Inflammatory macrophage treated with lipopolysaccharide for 4 hours (primary cell): ENCODE data around the gene SLC22A4.

Source experiments
- DNase-seq: peaks from one replicate; pipeline ENCODE4 v3.0.0-alpha.2; 2020

The SLC22A4 gene

DNA sequence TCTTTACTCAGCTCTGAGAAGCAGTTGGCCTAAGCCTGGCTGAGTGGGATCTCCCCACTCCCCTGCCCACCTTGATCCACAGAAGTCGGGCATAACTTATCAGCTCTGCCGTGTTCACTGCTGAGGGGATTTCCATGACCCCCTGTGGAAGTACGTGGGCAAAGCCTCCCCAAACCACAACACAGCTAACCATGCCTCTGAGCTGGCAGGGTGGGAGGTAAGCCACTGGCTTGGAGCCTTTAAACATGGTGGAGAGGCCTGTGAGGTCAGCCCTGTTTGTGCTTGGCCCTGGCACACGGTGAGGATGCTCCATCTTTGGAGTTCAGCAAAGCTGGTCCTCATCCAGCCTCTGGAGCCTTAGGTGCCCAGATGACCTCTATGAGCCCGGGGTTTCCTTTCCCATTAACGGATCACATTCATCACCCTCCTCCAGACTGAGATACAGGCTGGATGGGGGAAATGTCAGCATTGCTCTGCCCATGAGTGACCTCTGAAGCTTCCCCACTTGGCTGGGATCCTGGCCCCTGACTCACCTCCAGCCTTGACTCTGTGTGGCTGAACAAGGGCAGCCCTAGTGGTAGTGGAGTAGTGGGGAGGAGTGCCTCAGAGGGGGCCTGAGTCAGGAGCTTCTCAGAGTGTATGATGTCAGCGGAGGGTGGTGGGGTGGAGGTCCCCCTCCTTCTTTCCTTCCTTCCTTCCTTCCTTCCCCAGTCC is 30.5 kb upstream of the SLC22A4 start:
- DNase-seq = peak; percentile 44

DNA sequence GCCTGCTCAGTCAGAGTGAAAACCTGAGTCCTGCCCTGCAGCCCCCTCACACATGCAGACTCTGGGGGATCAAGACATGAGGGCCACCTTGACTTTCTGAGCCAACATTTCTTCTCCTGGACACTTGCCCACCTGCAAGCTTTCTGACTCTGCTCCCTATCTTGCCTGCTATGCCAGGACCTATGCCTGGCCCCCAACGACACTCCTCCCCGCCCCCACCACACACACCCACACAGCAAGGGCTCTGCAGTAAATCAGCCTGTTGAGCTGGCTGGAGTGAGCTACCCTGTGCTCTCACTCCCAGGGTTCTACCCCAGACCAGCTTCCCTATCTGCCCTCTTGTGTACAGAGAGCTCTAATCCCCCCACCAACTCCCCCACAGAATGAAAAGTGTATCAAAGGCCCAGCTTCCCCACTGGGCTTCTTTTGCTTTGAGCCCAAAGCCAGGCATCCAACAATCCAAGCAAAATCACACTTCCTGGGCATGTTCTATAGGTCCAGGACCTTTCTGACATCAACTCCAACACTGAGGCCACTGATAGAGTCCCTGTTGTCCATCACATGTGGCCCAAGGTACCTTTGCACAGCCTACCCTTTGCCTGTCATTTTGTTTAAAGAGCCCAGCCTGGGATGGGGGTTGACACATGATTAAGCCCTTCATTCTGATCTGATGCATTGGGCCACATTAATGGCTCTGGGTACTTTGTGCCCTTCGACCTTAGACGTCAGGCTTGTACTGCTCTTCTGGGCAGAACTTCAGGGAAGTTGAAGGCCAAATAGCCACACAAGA is 29.5 kb upstream of the SLC22A4 start:
- no peak for DNase-seq

DNA sequence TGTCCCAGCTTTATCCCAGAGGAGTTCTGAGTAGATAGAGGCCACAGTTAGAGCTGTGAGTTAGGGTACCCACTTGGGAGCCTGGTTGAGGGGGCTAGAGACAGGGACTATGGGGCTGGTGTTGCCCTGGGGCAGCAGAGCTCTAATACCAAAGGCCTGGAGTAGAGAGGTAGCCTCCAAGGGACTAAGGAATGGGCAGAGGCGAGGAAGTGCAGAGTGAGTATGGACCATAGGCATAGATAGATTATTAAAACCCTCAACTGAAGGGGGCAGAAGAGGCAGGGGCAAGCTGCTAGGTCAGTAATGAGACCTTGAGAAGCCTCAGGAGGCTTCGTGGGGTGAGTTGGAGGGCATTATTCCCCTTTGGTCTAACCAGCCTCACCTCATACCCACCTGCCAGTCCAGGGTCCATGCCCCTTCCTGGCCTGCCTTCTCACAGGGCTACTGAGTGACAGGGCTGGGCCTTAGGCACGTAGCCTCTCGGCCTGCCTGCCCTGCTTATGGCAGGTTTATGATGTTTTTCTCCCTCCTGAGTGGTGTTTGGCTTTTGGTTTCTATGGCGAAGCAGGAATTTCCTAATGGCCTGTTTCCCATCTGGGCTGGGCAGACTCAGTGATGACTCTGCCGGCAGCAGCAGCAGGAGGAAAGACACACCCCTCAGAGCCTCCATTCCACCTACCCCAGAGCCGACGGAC is 28.7 kb upstream of the SLC22A4 start:
- peak; percentile 50 for DNase-seq

DNA sequence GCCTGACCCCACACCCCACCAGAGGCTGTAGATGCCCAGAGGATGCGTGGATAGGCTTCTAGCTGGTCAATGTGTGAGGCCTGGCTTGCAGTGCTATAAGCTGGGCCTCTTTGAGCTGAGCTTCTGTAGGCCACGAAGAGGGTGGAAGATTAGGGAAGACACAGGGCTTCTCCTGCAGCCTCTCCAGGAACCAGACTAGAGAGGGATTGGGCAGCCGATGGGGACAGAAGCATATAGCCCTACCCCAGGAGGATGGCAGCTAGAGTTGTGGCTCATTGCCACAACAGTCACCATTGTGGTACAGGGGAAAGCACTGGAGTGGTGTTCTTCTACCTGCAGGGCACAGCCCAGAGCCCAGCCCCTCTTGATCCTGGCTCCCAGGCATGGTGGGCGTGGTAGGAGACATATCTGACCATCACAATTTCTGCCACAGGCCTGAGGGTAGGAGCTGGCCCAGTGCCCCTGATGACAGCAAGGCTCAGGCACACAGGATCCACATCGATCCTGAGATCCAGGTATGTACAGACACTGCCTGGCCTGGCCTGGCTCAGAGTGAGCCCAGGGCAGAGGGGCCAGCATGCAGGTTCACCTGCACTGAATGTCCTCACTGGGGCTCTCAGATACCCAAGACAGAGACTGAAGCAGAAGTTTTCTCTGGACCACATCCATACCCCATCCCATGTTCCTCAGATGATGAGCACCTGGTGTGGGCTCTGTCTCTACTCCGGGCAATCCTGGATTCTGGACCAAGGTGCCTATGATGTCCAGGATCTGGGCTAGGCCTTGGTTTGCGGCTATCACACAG is 28.0 kb upstream of the SLC22A4 start:
- DNase-seq = no peak

DNA sequence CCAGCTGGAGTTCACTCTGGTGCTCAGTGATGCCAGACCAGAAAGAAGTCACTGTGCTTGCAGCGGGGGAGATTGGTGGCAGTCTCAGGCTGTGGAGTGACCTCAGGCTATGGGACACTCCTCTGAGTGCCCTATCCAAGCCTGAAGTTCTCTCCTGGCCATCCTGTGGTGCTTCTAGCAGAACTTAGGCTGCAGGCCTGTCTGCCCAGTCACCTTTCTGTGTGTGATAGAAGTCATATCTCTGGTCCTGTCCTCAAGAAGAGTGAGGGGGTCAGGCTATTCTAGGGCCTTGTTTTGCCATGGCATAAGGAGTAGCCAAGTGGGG is 27.4 kb upstream of the SLC22A4 start:
- no peak for DNase-seq

DNA sequence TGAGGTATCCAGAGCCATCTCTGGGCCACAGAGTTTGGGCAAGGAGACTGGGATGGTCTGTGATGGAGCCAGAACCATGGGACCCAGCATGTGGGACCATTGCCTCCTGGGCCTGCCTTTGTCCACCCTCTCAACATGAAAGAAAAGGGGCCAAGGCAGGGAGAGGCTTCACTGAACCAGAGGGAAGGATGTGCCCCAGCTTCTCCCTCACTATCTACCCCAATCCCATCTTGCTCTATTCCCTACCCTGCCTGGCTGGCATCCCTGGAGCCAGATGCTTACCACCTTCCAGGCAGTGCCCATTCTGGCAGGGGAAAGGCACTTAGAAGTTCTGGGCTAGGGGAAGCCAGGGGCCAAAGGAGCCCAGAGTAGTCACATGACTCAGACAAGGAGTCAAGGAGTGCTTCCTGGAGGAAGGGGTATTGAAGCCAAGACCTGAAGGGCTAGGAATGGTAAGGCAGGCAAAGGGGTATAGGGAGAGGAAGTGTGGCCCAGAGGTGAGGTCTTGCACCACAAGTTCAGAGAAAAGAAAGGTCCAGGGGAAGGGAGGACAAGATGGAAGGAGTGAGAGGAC is 26.9 kb upstream of the SLC22A4 start:
- DNase-seq = no peak

DNA sequence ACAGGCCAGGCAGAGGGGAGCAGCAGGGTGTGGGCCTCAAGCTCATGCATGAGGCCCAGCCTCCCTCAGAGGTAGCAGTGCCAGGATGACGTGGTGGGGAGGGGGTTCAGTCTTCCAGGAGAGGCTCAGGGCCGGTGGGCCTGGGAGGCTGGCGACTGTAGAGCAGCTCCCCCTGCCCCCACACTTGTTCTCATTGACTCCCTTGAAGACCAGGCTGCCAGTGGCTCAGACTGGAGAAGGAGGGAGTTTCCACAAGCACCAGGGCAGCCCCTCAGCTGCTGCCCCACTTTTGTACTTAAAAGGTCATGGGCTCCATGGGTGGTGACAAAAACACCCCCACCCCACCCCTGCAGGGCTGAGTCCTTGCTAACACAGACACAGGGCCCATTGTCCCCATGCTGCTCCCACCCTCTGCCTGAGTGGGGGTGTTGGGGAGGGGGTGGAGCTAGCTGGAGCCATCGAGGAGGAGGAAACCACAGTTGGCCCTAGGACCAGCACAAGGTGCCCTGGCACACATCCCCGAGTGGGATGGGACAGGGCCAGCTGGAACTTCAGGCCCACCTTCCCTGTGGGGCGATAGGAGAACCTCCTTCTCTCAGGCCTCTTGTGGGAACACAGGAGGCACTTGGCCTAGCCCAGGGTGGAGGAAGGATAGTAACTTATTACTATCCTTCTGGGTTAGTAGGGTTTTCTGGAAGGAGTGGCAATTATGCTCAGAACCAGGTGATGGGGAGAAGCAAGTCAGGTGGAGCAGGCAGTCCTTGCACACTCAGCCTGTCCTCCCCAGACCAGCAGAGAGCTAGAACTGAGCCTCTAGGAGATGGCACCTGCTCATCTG is 26.0 kb upstream of the SLC22A4 start:
- no peak for DNase-seq

DNA sequence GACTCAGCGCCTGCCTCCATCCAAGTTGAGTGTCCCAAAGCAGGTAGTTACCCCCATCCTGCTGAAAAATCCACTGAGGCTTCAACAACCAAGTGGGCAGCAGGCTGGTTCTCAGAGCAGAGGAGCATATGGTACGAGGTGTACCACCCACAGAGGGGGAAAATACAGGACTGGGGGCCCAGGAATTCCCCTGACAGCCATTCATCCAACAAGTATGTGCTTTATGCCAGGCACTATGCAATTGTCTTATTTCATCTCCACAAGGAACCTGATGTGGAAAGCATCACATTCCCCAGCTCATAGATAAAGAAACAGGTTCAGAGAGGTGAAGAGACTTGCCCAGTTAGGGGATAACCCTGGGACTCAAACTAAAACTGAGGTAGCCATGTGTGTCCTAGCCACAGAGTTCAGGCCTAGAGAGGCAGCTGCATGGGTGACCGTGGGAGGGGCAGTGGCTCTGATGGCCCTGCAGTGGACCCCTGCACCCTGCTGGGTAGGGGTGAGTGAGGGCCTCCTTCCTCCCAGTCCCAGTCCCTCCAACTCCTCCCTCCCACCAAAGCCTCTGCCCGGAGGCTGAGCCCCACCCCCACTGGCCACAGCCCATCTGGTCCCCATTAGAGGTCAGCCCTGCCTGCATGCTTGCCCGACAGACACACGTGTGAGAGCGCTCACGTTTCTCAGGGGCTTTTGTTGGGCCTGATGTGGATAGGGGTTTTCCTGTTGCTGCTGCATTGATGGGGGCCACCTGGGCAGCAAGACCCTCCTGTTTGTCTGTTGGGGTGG is 25.2 kb upstream of the SLC22A4 start:
- no peak for DNase-seq

DNA sequence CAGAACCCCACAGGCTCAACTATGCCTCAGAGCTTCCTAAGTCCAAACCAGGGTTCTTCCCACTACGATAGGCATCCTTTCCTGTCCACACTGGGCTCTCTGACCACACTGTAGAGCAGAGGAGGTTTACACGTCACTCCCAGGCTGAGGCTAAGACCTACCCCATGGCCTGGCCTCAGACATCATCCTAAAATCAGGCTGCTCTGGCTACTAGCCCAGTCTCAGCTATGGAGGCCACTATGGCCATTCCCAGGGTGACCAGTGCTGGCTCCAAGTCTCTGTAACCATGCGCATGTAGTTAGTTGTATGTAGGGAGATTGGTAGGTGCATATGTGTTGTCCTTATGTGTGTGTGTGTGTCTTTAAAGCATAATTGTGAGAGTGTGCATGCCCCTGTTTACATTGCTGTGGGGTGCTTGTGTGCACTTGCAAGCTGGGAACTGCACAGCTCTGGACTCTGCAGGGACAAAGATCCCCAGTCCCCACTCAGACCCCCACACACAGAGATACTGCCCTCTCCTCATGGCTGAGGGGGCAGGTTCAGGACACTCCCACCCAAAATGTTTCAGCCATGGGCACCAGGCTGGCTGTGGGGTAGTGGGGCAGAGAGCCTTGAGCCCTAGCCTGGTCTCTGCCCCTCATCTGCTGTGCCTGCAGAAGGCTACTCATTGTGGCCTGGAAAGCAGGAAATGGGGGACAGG is 24.4 kb upstream of the SLC22A4 start:
- DNase-seq = no peak

DNA sequence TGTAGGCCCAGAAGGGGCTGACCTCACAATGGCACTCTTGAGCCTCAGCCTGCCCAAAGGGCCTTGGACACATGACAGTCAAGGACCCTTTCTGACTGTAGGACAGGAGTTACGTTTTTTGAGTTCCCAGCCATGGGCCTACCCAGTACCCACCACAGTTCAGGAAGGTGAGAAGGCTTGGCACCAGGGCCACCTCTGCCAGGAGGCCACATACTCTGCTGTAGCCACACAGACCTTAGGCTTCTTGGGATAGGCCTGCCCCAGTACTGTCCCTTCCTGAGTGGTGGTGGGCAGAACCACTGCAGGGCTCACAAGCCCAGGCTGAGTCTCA is 23.9 kb upstream of the SLC22A4 start:
- no peak for DNase-seq

DNA sequence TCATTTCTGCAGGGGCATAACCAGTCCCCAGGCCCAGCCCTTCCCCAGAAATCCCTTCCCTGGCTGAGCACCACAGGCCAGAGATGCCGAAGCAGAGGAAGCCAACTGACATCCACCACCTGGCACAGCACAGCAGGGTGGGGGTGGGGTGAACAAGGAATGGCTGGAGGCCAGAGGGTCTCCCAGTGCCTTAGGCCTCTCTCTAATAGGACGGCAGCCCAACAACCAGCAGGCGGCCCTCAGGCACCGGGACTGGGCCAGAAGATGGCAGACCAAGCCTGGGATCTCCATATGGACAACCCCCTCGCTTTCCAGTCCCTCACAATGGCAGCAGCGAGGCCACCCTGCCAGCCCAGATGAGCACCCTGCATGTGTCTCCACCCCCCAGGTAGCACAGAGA is 23.5 kb upstream of the SLC22A4 start:
- no peak for DNase-seq

DNA sequence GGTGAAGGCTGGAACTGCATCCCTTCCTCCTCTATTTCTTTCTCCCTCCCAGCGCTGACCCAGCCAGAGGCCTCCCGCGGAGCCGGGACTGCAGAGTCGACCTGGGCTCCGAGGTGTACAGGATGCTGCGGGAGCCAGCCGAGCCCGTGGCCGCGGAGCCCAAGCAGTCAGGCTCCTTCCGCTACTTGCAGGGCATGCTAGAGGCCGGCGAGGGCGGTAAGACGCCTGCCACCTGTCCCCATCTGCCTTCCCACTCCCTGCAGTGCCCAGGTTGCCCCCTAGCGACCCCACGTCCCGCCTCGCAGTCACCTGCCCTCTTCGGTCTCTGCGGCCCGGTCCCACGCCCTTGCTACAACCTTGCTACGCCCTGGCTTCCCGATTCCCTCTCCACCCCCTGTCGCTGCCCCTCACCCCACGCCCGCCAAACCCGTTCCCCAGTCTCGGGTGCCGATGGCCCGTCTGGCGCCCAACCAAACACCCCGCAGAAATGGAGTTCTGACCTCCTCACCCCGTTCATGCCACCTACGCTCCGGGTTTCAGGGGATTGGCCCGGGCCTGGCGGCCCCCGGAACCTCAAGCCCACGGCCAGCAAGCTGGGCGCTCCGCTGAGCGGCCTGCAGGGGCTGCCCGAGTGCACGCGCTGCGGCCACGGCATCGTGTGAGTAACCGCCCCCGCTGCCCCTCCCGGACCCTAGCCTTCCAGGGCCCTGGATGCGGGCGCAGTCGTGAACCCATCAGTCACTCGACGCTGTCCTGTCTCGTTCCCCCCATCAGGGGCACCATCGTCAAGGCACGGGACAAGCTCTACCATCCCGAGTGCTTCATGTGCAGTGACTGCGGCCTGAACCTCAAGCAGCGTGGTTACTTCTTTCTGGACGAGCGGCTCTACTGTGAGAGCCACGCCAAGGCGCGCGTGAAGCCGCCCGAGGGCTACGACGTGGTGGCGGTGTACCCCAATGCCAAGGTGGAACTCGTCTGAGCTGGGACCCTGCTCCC is 22.6 kb upstream of the SLC22A4 start:
- no peak for DNase-seq

DNA sequence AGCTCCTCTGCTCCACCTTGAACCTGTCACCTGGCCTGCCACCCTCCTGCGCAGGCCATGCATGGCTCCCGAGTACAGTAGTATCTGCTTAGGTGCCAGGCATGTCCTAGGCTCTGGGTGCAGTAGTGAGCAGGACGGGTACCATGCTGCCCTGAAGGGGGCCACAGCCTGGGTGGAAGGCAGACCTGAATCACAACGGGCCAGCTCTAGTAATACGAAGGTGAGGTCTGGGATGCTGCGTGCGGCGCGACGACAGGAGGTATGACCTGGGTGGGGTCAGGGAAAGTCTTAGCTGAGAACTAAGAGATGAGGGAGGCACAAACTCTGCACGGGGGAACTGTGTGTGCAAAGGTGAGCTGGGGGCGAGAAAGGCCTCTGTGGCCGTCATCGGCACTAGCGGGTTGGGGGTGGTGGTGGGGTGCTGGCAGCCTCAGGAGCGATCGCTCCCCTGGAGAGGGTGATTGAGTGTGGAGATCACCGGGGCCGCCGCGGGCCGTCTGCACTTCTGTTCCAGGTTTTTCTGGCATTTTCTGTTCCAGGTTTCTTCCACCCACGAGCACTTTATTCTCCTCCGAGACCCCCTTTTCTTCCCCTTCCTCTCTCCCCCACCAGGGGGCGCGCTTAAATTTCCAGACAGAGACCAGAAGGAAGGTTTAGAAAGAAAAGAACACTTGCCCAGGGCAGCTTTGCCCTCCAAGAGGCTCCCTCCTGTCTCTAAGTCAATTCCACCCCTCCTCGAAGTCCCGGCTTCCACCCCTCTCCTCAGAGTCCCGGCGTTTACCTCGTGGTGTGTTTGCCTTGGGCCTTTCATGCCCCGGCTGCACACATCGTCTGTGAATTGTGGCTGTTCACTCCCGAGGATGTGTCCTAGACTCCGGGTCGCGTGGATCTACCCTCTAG is 21.6 kb upstream of the SLC22A4 start:
- peak; percentile 57 for DNase-seq

DNA sequence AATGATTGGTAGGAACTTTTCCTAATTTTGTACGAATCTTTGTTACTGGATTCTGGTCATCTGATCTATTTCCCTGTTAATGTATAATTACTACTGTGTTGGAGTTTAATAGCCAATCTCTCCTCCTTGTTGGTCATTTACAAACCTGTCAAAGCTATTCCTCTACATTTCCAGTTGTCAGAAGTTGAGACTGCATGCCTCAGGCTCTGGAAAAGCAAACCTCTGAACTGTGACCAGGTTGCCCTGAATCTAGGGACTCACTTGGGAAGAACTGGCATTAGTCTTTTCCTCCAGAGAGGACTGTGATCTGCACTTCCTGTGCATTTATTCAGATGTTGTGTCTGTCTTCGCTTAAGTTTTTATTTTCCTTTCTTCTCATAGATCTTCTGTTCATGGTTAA is 20.6 kb upstream of the SLC22A4 start:
- DNase-seq = no peak

DNA sequence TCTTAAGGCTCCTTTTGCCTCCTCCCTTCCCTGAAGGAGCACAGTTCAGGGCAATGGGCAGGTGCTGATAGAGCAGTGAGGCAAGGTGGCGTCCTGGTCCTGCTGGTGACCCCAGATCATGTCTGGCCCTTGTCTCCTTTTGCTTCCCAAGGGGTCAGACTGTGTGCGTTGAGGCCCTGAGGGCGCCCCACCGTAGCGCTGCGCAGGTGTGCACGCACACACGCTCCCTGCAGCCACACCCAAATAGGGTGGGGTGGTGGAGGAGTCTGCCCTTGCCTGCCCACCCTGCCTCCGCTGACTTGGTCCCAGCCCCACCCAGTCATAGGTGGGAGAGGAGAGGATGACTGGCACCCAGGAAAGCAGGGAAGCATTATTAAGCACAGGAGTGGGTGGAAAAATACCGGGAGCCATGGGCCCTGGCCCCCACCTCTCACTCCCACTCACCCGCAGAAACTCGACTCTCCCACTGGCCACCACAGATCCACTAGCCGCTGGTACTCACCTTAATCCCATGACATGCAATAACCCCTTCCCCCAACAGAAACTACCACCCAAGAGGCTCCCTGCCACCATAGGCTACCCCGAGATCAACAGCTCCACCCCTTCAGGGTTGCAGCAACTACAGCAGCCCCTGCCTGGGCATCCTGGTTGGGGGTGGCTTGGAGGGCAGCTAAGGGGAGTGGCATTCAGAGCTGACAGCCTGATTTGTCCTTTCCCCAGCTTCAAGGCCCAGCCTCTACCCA is 20.0 kb upstream of the SLC22A4 start:
- DNase-seq = no peak

DNA sequence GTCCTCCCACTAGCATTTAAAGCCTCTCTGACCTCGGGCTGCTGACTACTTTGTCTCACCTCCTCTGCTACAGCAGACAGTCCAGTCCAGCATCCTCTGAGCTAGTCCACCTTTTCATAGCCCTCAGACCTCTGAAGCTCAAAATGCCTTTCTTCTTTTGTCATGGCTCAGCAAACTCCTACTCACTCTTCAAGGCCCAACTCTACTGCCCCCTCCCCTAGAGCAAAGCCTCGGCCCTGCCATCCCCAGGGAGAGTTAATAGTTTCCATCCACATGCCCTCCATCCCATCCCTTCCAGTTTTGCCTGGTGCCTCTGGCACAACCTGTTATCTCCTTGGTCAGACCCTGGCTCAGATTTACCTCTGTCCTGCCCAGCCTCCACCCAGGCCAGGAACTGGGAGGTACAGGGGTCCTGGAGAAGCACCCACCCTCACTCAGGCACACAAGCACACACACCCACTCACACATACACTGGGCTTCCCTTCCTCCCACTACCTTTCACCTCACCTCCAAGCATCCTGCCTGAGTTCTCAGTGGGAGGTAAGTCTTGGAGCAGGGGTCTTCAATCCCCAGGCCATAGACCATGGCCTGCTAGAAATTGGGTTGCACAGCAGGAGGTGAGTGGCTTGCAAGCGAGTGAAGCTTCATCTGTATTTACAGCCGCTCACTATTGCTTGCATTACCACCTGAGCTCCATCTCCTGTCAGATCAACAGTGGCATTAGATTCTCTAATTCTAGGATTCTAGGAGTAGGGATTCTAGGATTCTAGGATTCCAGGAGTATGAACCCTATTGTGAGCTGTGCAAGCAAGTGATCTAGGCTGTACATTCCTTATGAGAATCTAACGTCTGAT is 18.6 kb upstream of the SLC22A4 start:
- DNase-seq = no peak
